K562 (cell line): ENCODE measurements around the gene LCTL. TPM values are rescaled to one million over a fixed set of nuclear protein-coding genes. Genes with fewer than 3 reads are reported as not detected.

ENCODE experiments used
- ATAC-seq: fragments of 200-7000 bp; cut with Tn5 transposase; 3 replicates; pipeline ENCODE4 v1.9.1; 2020; ENCODE audit warnings: moderate library complexity
- BruUV-seq: library from RNA; stranded (reverse); fragments of 400-500 nt; replicated peaks from 2 replicates; lab custom pipeline; 2021; lab: Mats Ljungman, UMichigan
- CTCF ChIA-PET: fragments of 300-600 bp; formaldehyde crosslinking; extraction: SDS; loops from one replicate; lab custom pipeline; 2021; ENCODE audit warnings: low intra/inter-chr PET ratio; lab: Yijun Ruan, JAX
- POLR2A ChIA-PET: fragments of 300-600, 350-650 bp; sonication (Branson Sonifier 250); formaldehyde crosslinking; extraction: SDS; loops from one replicate; lab custom pipeline; 2021; ENCODE audit warnings: antibody characterized with exemption, inconsistent platforms; lab: Yijun Ruan, JAX
- DNase-seq, 4 experiments: peaks; one replicate each; pipeline versions ENCODE4 v3.0.0 to v3.0.0-alpha.2; 2011 to 2018; ENCODE audit warnings: low spot score in 3 of 4, mixed read lengths in 3 of 4; ENCODE audit errors: extremely low read depth in 1 of 4
- FAIRE-seq: peaks from 2 replicates; lab custom pipeline; 2011; peaks lifted over from hg19 to GRCh38; lab: Jason Lieb, UNC
- H2AFZ ChIP-seq: 2 replicates; pipeline ENCODE4 v1.6.0; 2011; ENCODE audit warnings: low read depth, low read length, control low read depth, inconsistent platforms
- H3K27ac ChIP-seq: fragments of 200-600 bp; 3 replicates; pipeline ENCODE4 v1.8.0; 2011; ENCODE audit warnings: low read depth, mild to moderate bottlenecking, control low read depth, inconsistent platforms, low read length, moderate library complexity, mixed read lengths; ENCODE audit errors: extremely low read depth
- H3K27me3 ChIP-seq, 2 experiments: fragments of 300-600 bp in 1 of 2; 2 replicates in 1 of 2; 3 replicates in 1 of 2; pipeline versions ENCODE4 v1.6.0 to v1.8.0; 2011; ENCODE audit warnings: inconsistent platforms in 2 of 2, low read length in 2 of 2, mild to moderate bottlenecking in 1 of 2, mixed read lengths in 1 of 2, moderate library complexity in 1 of 2; ENCODE audit not compliant: control insufficient read depth in 2 of 2, insufficient read depth in 2 of 2
- H3K36me3 ChIP-seq: fragments of 300-600 bp; 3 replicates; pipeline ENCODE4 v1.8.0; 2011; ENCODE audit warnings: mild to moderate bottlenecking, low read length, inconsistent platforms; ENCODE audit not compliant: control insufficient read depth, insufficient read depth
- H3K4me1 ChIP-seq, 2 experiments: fragments of 200-600 bp in 1 of 2; replicated peaks in 1 of 2; 2 replicates in 1 of 2; 3 replicates in 1 of 2; pipeline versions ENCODE4 v1.5.1 to v1.8.0; 2011; ENCODE audit warnings: inconsistent platforms in 2 of 2, low read length in 2 of 2, mild to moderate bottlenecking in 1 of 2, mixed read lengths in 1 of 2, moderate library complexity in 1 of 2; ENCODE audit not compliant: control insufficient read depth in 2 of 2, insufficient read depth in 2 of 2
- H3K4me2 ChIP-seq: 2 replicates; pipeline ENCODE4 v1.6.1; 2011; ENCODE audit warnings: low read length, control low read depth, inconsistent platforms, mixed read lengths; ENCODE audit not compliant: insufficient read depth
- H3K4me3 ChIP-seq: fragments of 200-600 bp; sonication (generic), shearing (Covaris generic); 2 replicates; pipeline ENCODE4 v1.5.1; 2016; ENCODE audit warnings: control low read depth, inconsistent platforms
- H3K79me2 ChIP-seq: fragments of 200-600 bp; 3 replicates; pipeline ENCODE4 v1.8.0; 2011; ENCODE audit warnings: low read length, inconsistent platforms; ENCODE audit not compliant: control insufficient read depth, insufficient read depth
- H3K9ac ChIP-seq, 2 experiments: 2 replicates each; pipeline versions ENCODE4 v1.6.0 to v1.6.1; 2011; ENCODE audit warnings: low read depth in 2 of 2, low read length in 2 of 2, control low read depth in 1 of 2, inconsistent platforms in 1 of 2, mild to moderate bottlenecking in 1 of 2, mixed read lengths in 1 of 2; ENCODE audit not compliant: insufficient read depth in 1 of 2
- H3K9me1 ChIP-seq: one replicate; pipeline ENCODE4 v1.6.0; 2011; ENCODE audit warnings: inconsistent platforms, mild to moderate bottlenecking, low read length, moderate library complexity; ENCODE audit not compliant: control insufficient read depth, insufficient read depth
- H3K9me3 ChIP-seq: replicated peaks from 2 replicates; pipeline ENCODE4 v1.5.1; 2011; ENCODE audit warnings: low read depth, low read length, inconsistent platforms; ENCODE audit not compliant: control insufficient read depth, insufficient read depth
- H4K20me1 ChIP-seq: replicated peaks from 2 replicates; pipeline ENCODE4 v1.6.1; 2011; ENCODE audit warnings: low read length, inconsistent platforms, mixed read lengths; ENCODE audit not compliant: control insufficient read depth, insufficient read depth
- ETS2 ChIP-seq: IDR thresholded peaks from 2 replicates; pipeline ENCODE4 v1.6.1; 2016; ENCODE audit warnings: borderline replicate concordance, missing genetic modification characterization, mild to moderate bottlenecking, moderate library complexity, missing compliant biosample characterization; ENCODE audit not compliant: poor library complexity, severe bottlenecking
- GABPB2 ChIP-seq: fragments of 250-450 bp; sonication (Bioruptor Pico); conservative IDR thresholded peaks from 2 replicates; pipeline ENCODE4 v1.5.1; 2021; ENCODE audit warnings: mild to moderate bottlenecking
- JUNB ChIP-seq: fragments of 450-650 bp; formaldehyde crosslinking; conservative IDR thresholded peaks from 2 replicates; pipeline ENCODE4 v1.4.0; 2020; ENCODE audit warnings: mild to moderate bottlenecking
- KAT2B ChIP-seq: IDR thresholded peaks from one replicate; pipeline ENCODE4 v1.6.1; 2012; ENCODE audit warnings: low read depth, mild to moderate bottlenecking, control low read depth, inconsistent platforms, low read length, moderate library complexity
- KAT7 ChIP-seq: sonication (generic); formaldehyde crosslinking; IDR thresholded peaks from 2 replicates; pipeline ENCODE4 v1.8.0; 2022; ENCODE audit warnings: missing genetic modification reagents, mild to moderate bottlenecking, borderline replicate concordance
- LEF1 ChIP-seq: fragments of 450-650 bp; IDR thresholded peaks from 2 replicates; pipeline ENCODE4 v1.6.1; 2016; ENCODE audit warnings: mild to moderate bottlenecking
- MAZ ChIP-seq, 2 experiments: fragments of 450-650 bp in 1 of 2; sonication (generic) in 1 of 2; formaldehyde crosslinking; IDR thresholded peaks in 1 of 2; conservative IDR thresholded peaks in 1 of 2; 2 replicates each; pipeline versions ENCODE4 v1.4.0 to v1.5.0; 2020; ENCODE audit warnings: mild to moderate bottlenecking in 1 of 2, missing genetic modification reagents in 1 of 2
- NRF1 ChIP-seq, 2 experiments: fragments of 450-650 bp; IDR thresholded peaks in 1 of 2; conservative IDR thresholded peaks in 1 of 2; 2 replicates each; pipeline ENCODE4 v1.6.1; 2014; ENCODE audit warnings: mild to moderate bottlenecking in 2 of 2
- POLR2A ChIP-seq: fragments of 450-650 bp; conservative IDR thresholded peaks from 2 replicates; pipeline ENCODE4 v1.6.1; 2016
- RBM15 ChIP-seq: fragments of 200-400 bp; formaldehyde crosslinking; IDR thresholded peaks from 2 replicates; pipeline ENCODE4 v1.6.1; 2018; ENCODE audit warnings: mild to moderate bottlenecking, low read length, moderate library complexity; ENCODE audit not compliant: insufficient read depth
- RFX5 ChIP-seq: IDR thresholded peaks from 2 replicates; pipeline ENCODE4 v1.6.1; 2011; ENCODE audit warnings: low read depth, mild to moderate bottlenecking, improper control_type of control experiment, low read length
- ZFX ChIP-seq: sonication (generic); formaldehyde crosslinking; IDR thresholded peaks from 2 replicates; pipeline ENCODE4 v1.8.0; 2022; ENCODE audit warnings: mild to moderate bottlenecking, missing genetic modification reagents, moderate library complexity
- ZNF507 ChIP-seq: conservative IDR thresholded peaks from 2 replicates; pipeline ENCODE4 v1.6.1; 2017; ENCODE audit warnings: missing genetic modification characterization, missing compliant biosample characterization
- ZNF699 ChIP-seq: fragments of 250-450 bp; sonication (Bioruptor Pico); IDR thresholded peaks from 2 replicates; pipeline ENCODE4 v1.8.0; 2021; ENCODE audit warnings: mild to moderate bottlenecking, moderate library complexity; ENCODE audit not compliant: insufficient replicate concordance
- ZNF76 ChIP-seq: fragments of 250-450 bp; sonication (Bioruptor Pico); IDR thresholded peaks from 2 replicates; pipeline ENCODE4 v1.4.0; 2020; ENCODE audit warnings: mild to moderate bottlenecking, moderate library complexity, borderline replicate concordance
- WGBS: fragments of 100-300 bp; shearing (Covaris generic); methylation state at CpG from one replicate; pipeline ENCODE4 v1.1.6; 2016; ENCODE audit warnings: low coverage, mixed read lengths; ENCODE audit not compliant: insufficient coverage; ENCODE audit errors: missing lambda C conversion rate; 5-methylcytosine and 5-hydroxymethylcytosine counted together
- in situ Hi-C: fragments of 300-500 bp; cut with MboI; formaldehyde crosslinking; loops from 4 replicates; pipeline ENCODE4 v1.15.0; 2018; ENCODE audit warnings: inconsistent platforms, mixed read lengths
- intact Hi-C: fragments of 100-400 bp; cut with micrococcal nuclease; formaldehyde crosslinking; loops from 2 replicates; pipeline ENCODE4 v1.14.2; 2022
- polyA plus RNA-seq, 8 experiments: library from polyadenylated mRNA; depleted of rRNA in 4 of 8; stranded (reverse) in 5 of 8; unstranded in 3 of 8; fragments of >200 nt; fragmentation: Nextera tagmentation in 2 of 8; fragmentation: Illumina TruSeq in 1 of 8; extraction: Ambion mirVana in 2 of 8; extraction: Trizol in 1 of 8; gene quantifications; 2 replicates each; pipeline versions ENCODE4 v1.2.1 to v1.2.3, GENCODE V29; 2011 to 2014; ENCODE audit warnings: inconsistent platforms in 1 of 8, missing spikeins in 1 of 8
- total RNA-seq, 7 experiments: library from RNA; depleted of rRNA in 6 of 7; stranded (reverse); fragments of >200 nt in 6 of 7; fragmentation: Illumina TruSeq in 2 of 7; extraction: Trizol in 2 of 7; gene quantifications; 2 replicates each; pipeline versions ENCODE4 v1.2.1 to v1.2.3, GENCODE V29; 2011 to 2021; ENCODE audit warnings: low replicate concordance in 1 of 7
- TF ChIP-seq, protein P1 (sequence below): sonication (generic); formaldehyde crosslinking; IDR thresholded peaks from 2 replicates; pipeline ENCODE4 v1.9.0; 2022; ENCODE audit warnings: mild to moderate bottlenecking, missing genetic modification reagents
- TF ChIP-seq, protein P2 (sequence below): sonication (generic); formaldehyde crosslinking; IDR thresholded peaks from 2 replicates; pipeline ENCODE4 v1.8.0; 2022; ENCODE audit warnings: mild to moderate bottlenecking, missing genetic modification reagents

Gene LCTL
- total and polyA plus RNA-seq, 9 of the 15 experiments (the other 6 are each of a cell fraction or from before 2014, with no cell fraction given), result 0.08 to 0.31 (median 0.17) TPM; not detected in 6

DNA sequence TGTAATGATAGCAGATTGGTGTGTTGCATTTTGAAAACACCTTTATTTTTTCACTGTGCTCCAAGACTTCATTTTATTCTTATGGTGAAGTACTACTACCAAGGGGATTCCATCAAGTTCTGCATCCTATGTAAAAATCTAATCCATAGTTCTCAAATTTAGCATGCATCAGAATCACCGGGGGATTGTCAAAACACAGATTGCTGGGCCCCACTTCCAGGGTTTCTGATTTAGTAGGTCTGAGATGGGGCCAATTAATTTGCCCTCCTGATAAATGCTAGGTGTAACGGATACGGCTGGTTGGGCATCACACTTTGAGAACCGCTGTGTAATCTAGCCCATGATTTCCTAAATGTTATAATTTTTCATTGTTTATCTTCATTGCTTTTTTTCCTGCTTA is 60.0 kb downstream of the LCTL start (continued):
- TF ChIP-seq ZNF507 (tag) (no peak), POLR2A (no peak)

DNA sequence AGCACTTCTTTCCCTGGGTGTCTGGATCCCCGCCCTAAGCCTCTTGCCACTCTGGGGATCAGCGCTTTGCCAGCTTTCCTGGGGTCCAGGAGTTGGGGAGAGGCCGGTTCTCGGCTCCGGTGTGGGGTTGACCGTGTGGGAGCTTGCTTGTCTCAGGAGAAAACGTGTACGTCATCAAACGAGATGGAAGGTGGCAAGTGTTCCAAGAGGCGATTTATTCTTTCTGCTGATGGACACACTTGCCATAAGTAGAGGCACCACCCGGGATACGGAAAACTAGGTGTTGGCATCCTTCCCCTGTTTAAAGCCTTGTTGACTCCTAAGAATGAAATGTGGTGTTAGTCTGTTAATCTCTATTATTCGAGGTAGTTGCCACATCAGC is 60.4 kb downstream of the LCTL start:
- H3K4me2 ChIP-seq, result peak overlapping the region; percentile 97
- FAIRE-seq (no peak), DNase-seq (no peak), ATAC-seq (peak; percentile 46)
- peaks cover 27% of the 10 kb centered on the region for H4K20me1 ChIP-seq
- H3K36me3 ChIP-seq, result peaks cover 45% of the 10 kb centered on the region
- H2AFZ ChIP-seq, result peak overlapping the region; percentile 97
- in situ Hi-C loops (no loop called here), intact Hi-C loops (loop anchor here (5.0 kb wide), 1 partner anchor 62 kb away; the partner anchor contains the start of gene LCTL)
- H3K9me1 ChIP-seq, result no peaks in the 10 kb centered on the region
- H3K4me3 ChIP-seq, result peak overlapping the region; percentile 71
- POLR2A ChIA-PET, result interaction anchor here (0.6 to 2.9 kb wide), 12 partner anchors 9 to 319 kb away, joined by 3 to 8 read pairs (median 4); partner anchors contain the start of gene LCTL
- peak overlapping the region; percentile 97 to 98 for H3K9ac ChIP-seq
- H3K27me3 ChIP-seq, result no peaks in the 10 kb centered on the region
- CTCF ChIA-PET, result no interaction called here
- peaks cover 17 to 19% of the 10 kb centered on the region in 2 experiments for H3K4me1 ChIP-seq
- peak overlapping the region; percentile 97 for H3K27ac ChIP-seq
- WGBS, result 2% methylated on average over 13 of the region's 13 CpGs
- peaks cover 84% of the 10 kb centered on the region for H3K79me2 ChIP-seq
- TSS peak; percentile 79 for BruUV-seq
- H3K9me3 ChIP-seq, result no peaks in the 10 kb centered on the region
- TF ChIP-seq ZFX (peak; percentile 58), MAZ (CRISPR knock-in tag; conservative IDR thresholded peaks at IDR 0.05 in 1 of 2, IDR thresholded peaks at IDR 0.05 in 1 of 2) (no peak), KAT2B (no peak), LEF1 (no peak), ZNF76 (CRISPR knock-in tag) (no peak), KAT7 (no peak), RFX5 (no peak), JUNB (CRISPR knock-in tag) (no peak), GABPB2 (CRISPR knock-in tag) (no peak), RBM15 (no peak), ZNF699 (CRISPR knock-in tag) (no peak), ETS2 (tag) (no peak), NRF1 (conservative IDR thresholded peaks at IDR 0.05 in 1 of 2, IDR thresholded peaks at IDR 0.05 in 1 of 2) (peak; percentile 11 to 44; a peak in 3 of 4 replicates)
- TF ChIP-seq, protein P1, sequence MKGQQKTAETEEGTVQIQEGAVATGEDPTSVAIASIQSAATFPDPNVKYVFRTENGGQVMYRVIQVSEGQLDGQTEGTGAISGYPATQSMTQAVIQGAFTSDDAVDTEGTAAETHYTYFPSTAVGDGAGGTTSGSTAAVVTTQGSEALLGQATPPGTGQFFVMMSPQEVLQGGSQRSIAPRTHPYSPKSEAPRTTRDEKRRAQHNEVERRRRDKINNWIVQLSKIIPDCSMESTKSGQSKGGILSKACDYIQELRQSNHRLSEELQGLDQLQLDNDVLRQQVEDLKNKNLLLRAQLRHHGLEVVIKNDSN (CRISPR knock-in tag), result 0 out of 2 replicates have a peak, but pooled peaks have one; percentile 16
- TF ChIP-seq, protein P2, sequence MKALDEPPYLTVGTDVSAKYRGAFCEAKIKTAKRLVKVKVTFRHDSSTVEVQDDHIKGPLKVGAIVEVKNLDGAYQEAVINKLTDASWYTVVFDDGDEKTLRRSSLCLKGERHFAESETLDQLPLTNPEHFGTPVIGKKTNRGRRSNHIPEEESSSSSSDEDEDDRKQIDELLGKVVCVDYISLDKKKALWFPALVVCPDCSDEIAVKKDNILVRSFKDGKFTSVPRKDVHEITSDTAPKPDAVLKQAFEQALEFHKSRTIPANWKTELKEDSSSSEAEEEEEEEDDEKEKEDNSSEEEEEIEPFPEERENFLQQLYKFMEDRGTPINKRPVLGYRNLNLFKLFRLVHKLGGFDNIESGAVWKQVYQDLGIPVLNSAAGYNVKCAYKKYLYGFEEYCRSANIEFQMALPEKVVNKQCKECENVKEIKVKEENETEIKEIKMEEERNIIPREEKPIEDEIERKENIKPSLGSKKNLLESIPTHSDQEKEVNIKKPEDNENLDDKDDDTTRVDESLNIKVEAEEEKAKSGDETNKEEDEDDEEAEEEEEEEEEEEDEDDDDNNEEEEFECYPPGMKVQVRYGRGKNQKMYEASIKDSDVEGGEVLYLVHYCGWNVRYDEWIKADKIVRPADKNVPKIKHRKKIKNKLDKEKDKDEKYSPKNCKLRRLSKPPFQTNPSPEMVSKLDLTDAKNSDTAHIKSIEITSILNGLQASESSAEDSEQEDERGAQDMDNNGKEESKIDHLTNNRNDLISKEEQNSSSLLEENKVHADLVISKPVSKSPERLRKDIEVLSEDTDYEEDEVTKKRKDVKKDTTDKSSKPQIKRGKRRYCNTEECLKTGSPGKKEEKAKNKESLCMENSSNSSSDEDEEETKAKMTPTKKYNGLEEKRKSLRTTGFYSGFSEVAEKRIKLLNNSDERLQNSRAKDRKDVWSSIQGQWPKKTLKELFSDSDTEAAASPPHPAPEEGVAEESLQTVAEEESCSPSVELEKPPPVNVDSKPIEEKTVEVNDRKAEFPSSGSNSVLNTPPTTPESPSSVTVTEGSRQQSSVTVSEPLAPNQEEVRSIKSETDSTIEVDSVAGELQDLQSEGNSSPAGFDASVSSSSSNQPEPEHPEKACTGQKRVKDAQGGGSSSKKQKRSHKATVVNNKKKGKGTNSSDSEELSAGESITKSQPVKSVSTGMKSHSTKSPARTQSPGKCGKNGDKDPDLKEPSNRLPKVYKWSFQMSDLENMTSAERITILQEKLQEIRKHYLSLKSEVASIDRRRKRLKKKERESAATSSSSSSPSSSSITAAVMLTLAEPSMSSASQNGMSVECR (CRISPR knock-in tag), result 0 out of 2 replicates have a peak, but pooled peaks have one; percentile 28
